MM.1S (cell line): ENCODE data around the gene NCL.
"Not testable (repeated sequence)": the region's sequence is repeated elsewhere in the genome, so short reads cannot be mapped to it uniquely, and the experiment has no call there.

Source experiments
- DNase-seq: peaks from one replicate; pipeline ENCODE4 v3.0.0-alpha.2; 2015
- H2AFZ ChIP-seq: fragments of 300-600 bp; sonication (generic); 2 replicates; pipeline ENCODE4 v1.6.0; 2016; ENCODE audit warnings: antibody characterized with exemption, low read length
- H3F3A ChIP-seq: fragments of 300-600 bp; sonication (generic); 2 replicates; pipeline ENCODE4 v1.6.1; 2016; ENCODE audit warnings: mild to moderate bottlenecking, antibody characterized with exemption, low read length, moderate library complexity, mixed read lengths; ENCODE audit not compliant: insufficient read depth
- H3K27ac ChIP-seq: fragments of 300-600 bp; sonication (generic); 2 replicates; pipeline ENCODE4 v1.5.1; 2016; ENCODE audit warnings: mild to moderate bottlenecking, low read length
- H3K27me3 ChIP-seq: fragments of 300-600 bp; sonication (generic); replicated peaks from 2 replicates; pipeline ENCODE4 v1.6.0; 2016; ENCODE audit warnings: low read length; ENCODE audit not compliant: insufficient read depth
- H3K36me3 ChIP-seq: fragments of 300-600 bp; sonication (generic); replicated peaks from 2 replicates; pipeline ENCODE4 v1.6.1; 2016; ENCODE audit warnings: mild to moderate bottlenecking, low read length, mixed read lengths; ENCODE audit not compliant: insufficient read depth
- H3K4me1 ChIP-seq: fragments of 300-600 bp; sonication (generic); 2 replicates; pipeline ENCODE4 v1.6.1; 2016; ENCODE audit warnings: low read length, mixed read lengths
- H3K4me2 ChIP-seq: fragments of 300-600 bp; sonication (generic); 2 replicates; pipeline ENCODE4 v1.6.0; 2016; ENCODE audit warnings: low read depth, low read length
- H3K4me3 ChIP-seq: fragments of 300-600 bp; sonication (generic); 2 replicates; pipeline ENCODE4 v1.5.1; 2016; ENCODE audit warnings: low read length, mixed read lengths
- H3K79me2 ChIP-seq: fragments of 300-600 bp; sonication (generic); 2 replicates; pipeline ENCODE4 v1.6.1; 2016; ENCODE audit warnings: mixed run types, low read length, mixed read lengths
- H3K9ac ChIP-seq: fragments of 300-600 bp; sonication (generic); 2 replicates; pipeline ENCODE4 v1.6.1; 2016; ENCODE audit warnings: low read length, mixed read lengths
- H3K9me2 ChIP-seq: fragments of 300-600 bp; sonication (generic); replicated peaks from 2 replicates; pipeline ENCODE4 v1.6.1; 2016; ENCODE audit warnings: mild to moderate bottlenecking, low read length, mixed read lengths; ENCODE audit not compliant: insufficient read depth
- H3K9me3 ChIP-seq: fragments of 300-600 bp; sonication (generic); replicated peaks from 2 replicates; pipeline ENCODE4 v1.6.1; 2016; ENCODE audit warnings: mild to moderate bottlenecking, low read length, mixed read lengths; ENCODE audit not compliant: insufficient read depth
- H4K20me1 ChIP-seq: fragments of 300-600 bp; sonication (generic); 2 replicates; pipeline ENCODE4 v1.6.1; 2016; ENCODE audit warnings: mild to moderate bottlenecking, low read length, moderate library complexity, mixed read lengths; ENCODE audit not compliant: insufficient read depth
- CTCF ChIP-seq: fragments of 300-600 bp; sonication (generic); IDR thresholded peaks from 2 replicates; pipeline ENCODE4 v1.5.1; 2016; ENCODE audit warnings: antibody characterized with exemption, low read length, mixed read lengths

Gene NCL

GRCh38 chr2:231405601-231406367 lies 58.5 kb downstream of the NCL start:
- not testable (repeated sequence) for H4K20me1 ChIP-seq

GRCh38 chr2:231404183-231404578 lies 60.1 kb downstream of the NCL start:
- not testable (repeated sequence) for H2AFZ ChIP-seq, H3K36me3 ChIP-seq, H3K9me2 ChIP-seq, H3K9me3 ChIP-seq, H3K9ac ChIP-seq, H3K4me3 ChIP-seq, DNase-seq, H3F3A ChIP-seq, H4K20me1 ChIP-seq, H3K79me2 ChIP-seq, H3K4me2 ChIP-seq, H3K27ac ChIP-seq, H3K27me3 ChIP-seq
- H3K4me1 ChIP-seq: peaks cover 10% of the 10 kb centered on the region; the same call in 1 of the 2 replicates

More at GRCh38 chr2:231405601-231406367, 58.5 kb downstream of the NCL start:
- not testable (repeated sequence) for H3K9me2 ChIP-seq, H3K36me3 ChIP-seq, H3K27me3 ChIP-seq, H3K9me3 ChIP-seq, H3F3A ChIP-seq, H3K27ac ChIP-seq, H3K9ac ChIP-seq, H3K79me2 ChIP-seq
- H3K4me3 ChIP-seq: peak overlapping the region; percentile 17; the same call in 1 of the 2 replicates
- DNase-seq: peak; percentile 40
- peak overlapping the region; percentile 82 for H3K4me2 ChIP-seq
- H2AFZ ChIP-seq: peak overlapping the region; percentile 74
- TF ChIP-seq CTCF: peak; percentile 30
- peaks cover 10% of the 10 kb centered on the region; the same call in 1 of the 2 replicates for H3K4me1 ChIP-seq
